ENCODE measurements around the gene DDOST. TPM values are rescaled to one million over a fixed set of nuclear protein-coding genes. Genes with fewer than 3 reads are reported as not detected.

The DDOST gene
- total and polyA plus RNA-seq, 12 donors = 123 to 349 (median 202) TPM

- H3K4me3 ChIP-seq = no peak overlapping the region
- peak overlapping the region in 3 of 5 donors; percentile 6 to 61 (median 14) for H3K27ac ChIP-seq
Observed at GRCh38 chr1:20658166-20658915, 2.8 kb downstream of the DDOST start.

GRCh38 chr1:20657024-20657423 lies 4.1 kb downstream of the DDOST start:
- Histone ChIP-seq H3K27me3 (no peaks in the 10 kb centered on the region), H3K4me1 (replicated peaks in 1 of 2) (peaks cover 15 to 52% of the 10 kb centered on the region in 2 donors), H3K4me3 (no peak overlapping the region), H3K36me3 (replicated peaks in 1 of 2) (peaks cover 0 to 62% of the 10 kb centered on the region in 2 donors), H3K27ac (peak overlapping the region in 2 of 5 donors; percentile 38 to 61), H3K9me3 (replicated peaks in 1 of 3) (no peaks in the 10 kb centered on the region)
- WGBS, 4 donors = 58 to 64% (median 60%) methylated on average over 12 of the region's 12 CpGs
- TF ChIP-seq CTCF (IDR thresholded peaks at IDR 0.05) (no peak), POLR2A (IDR thresholded peaks at IDR 0.05) (no peak)
- DNase-seq = no peak
- intact Hi-C loops (cut with DNase I) = no loop called here

More at GRCh38 chr1:20658166-20658915, 2.8 kb downstream of the DDOST start:
- Histone ChIP-seq H3K4me1 (replicated peaks in 1 of 2) (peaks cover 15 to 52% of the 10 kb centered on the region in 2 donors), H3K36me3 (replicated peaks in 1 of 2) (peaks cover 0 to 49% of the 10 kb centered on the region in 2 donors), H3K27me3 (no peaks in the 10 kb centered on the region), H3K9me3 (replicated peaks in 1 of 3) (no peaks in the 10 kb centered on the region)
- DNase-seq = no peak
- no peak for TF ChIP-seq CTCF (IDR thresholded peaks at IDR 0.05)
- no peak for TF ChIP-seq POLR2A (IDR thresholded peaks at IDR 0.05)
- intact Hi-C loops (cut with DNase I) = no loop called here
- WGBS, 4 donors = 64 to 77% (median 70%) methylated on average over 16 of the region's 16 CpGs

- H3K9me3 ChIP-seq (replicated peaks in 1 of 3) = no peaks in the 10 kb centered on the region
- peak overlapping the region in 4 of 5 donors; percentile 53 to 85 (median 68) for H3K27ac ChIP-seq
- no peaks in the 10 kb centered on the region for H3K27me3 ChIP-seq
- TF ChIP-seq CTCF (IDR thresholded peaks at IDR 0.05) (no peak), POLR2A (IDR thresholded peaks at IDR 0.05) (peak in 1 of 2 donors; percentile 27)
- intact Hi-C loops (cut with DNase I) = no loop called here
- peaks cover 15 to 38% of the 10 kb centered on the region in 2 donors for H3K4me1 ChIP-seq (replicated peaks in 1 of 2)
- H3K36me3 ChIP-seq (replicated peaks in 1 of 2) = peaks cover 0 to 88% of the 10 kb centered on the region in 2 donors
- DNase-seq = peak; percentile 77 to 94 (median 92)
- WGBS, 4 donors = 46 to 64% (median 50%) methylated on average over 20 of the region's 20 CpGs
- no peak overlapping the region for H3K4me3 ChIP-seq
Observed at GRCh38 chr1:20654104-20654690, 7.0 kb downstream of the DDOST start.

GRCh38 chr1:20652300-20652699 lies 8.9 kb downstream of the DDOST start:
- no peak for DNase-seq
- Histone ChIP-seq H3K4me3 (no peak overlapping the region), H3K27ac (no peak overlapping the region), H3K36me3 (replicated peaks in 1 of 2) (peaks cover 0 to 98% of the 10 kb centered on the region in 2 donors), H3K4me1 (replicated peaks in 1 of 2) (peaks cover 13 to 19% of the 10 kb centered on the region in 2 donors), H3K27me3 (no peaks in the 10 kb centered on the region), H3K9me3 (replicated peaks in 1 of 3) (no peaks in the 10 kb centered on the region)
- TF ChIP-seq POLR2A (IDR thresholded peaks at IDR 0.05) (no peak), CTCF (IDR thresholded peaks at IDR 0.05) (no peak)
- intact Hi-C loops (cut with DNase I) = no loop called here
- WGBS, 4 donors = 91 to 92% (median 92%) methylated on average over 15 of the region's 15 CpGs

All from adrenal gland (tissue), 12 donors.